HG03108 (cell line): ENCODE data around the gene RNASET2.

Source experiments
- ATAC-seq: cut with Tn5 transposase; IDR thresholded peaks from one replicate; pipeline ENCODE4 v1.9.1; 2021; ENCODE audit warnings: moderate library complexity; ENCODE audit not compliant: unreplicated experiment

RNASET2 gene, protein sequence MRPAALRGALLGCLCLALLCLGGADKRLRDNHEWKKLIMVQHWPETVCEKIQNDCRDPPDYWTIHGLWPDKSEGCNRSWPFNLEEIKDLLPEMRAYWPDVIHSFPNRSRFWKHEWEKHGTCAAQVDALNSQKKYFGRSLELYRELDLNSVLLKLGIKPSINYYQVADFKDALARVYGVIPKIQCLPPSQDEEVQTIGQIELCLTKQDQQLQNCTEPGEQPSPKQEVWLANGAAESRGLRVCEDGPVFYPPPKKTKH

DNA sequence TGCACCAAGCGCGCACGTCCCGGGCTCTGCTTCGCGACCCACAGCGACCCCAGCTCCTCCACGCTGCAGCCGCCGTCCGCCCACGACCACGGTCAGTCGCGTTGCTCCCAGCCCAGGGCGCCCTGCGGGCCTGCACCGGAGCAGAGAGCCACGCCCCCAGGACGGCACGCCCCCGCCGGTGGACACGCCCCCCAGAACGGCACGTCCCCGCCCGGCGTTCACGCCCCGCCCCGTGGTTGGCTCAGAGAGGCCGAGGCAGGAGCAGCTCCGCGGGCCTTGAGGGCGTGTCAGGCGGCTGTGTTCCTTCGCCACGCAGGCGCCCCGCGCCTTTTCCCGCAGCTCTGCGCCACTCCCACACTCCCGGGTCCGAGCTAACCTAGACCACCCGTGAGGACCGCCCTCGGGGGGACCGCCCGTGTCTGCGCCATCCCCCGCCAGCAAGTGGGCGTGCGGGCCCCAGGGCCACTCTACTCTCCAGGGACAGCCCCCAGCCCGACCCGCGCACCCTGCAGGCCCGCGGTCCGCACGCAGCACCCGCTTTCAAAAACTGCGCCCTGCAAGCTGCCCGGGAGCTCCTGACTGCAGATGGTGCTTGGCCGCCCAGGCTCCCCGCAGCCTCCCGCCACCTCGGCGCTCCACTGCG lies at the start of gene RNASET2:
Gene RNASET2 (minus strand): TSS at position 107 of the 643 bp plus-strand sequence. CDS start 368 bp downstream, outside the sequence.
- ATAC-seq = peak; percentile 64

DNA sequence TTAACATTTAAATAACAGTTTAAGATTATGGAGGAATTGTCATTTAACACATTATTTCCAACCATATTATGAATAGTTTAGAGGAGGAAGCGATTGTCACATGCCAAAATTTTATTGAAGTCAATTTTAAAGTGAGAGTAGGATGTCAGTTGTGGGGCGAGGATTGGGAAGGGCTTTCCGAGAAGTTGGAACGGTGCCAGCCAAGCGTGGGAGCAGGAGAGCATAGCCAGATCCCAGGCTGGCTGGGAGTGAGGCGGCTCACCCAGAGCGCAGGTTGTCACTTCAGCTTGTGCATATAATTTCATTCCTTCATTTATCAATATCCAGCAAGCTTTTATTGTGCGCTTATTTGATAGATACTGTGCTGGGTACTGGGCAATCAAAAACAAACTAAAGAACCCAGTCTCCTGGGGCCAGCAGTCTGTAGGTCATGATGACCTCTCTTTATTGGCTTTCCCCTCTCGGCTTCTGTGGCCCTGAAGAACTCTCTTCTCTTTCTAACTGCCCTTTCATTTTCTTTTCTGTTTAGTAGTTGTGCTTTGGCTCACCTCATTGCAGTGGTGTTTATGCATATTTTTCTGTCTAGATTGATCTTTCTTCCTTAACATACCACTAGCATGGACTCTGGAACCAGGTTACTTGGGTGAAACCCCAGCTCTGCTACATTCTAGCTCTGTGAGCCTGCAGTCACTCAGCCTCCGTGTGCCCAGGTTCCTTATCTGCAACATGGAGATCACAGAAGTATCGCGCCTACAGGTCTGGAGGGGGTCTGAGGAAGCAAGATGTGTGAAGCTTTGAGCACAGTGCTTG lies 49.2 kb upstream of the RNASET2 start:
- no peak for ATAC-seq

DNA sequence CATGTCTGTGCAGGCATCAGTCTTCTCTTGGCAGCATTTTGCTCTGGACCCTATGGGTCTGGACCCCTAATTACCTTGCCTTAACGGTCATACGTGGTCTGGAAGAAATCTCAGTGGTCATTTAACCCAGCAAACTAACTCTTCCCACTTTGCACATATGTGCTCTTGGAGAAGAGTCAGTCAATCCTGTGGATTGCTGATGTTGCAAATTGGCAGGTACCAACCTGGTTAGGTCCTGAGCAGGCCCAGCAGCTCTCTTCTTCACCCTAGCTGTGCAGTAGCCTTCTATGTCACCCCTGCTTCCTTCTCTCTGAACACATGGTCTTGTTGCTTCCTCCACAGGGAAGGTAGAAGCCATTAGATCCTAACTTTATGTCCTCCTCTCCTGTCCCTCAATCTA lies 44.4 kb upstream of the RNASET2 start:
- no peak for ATAC-seq

DNA sequence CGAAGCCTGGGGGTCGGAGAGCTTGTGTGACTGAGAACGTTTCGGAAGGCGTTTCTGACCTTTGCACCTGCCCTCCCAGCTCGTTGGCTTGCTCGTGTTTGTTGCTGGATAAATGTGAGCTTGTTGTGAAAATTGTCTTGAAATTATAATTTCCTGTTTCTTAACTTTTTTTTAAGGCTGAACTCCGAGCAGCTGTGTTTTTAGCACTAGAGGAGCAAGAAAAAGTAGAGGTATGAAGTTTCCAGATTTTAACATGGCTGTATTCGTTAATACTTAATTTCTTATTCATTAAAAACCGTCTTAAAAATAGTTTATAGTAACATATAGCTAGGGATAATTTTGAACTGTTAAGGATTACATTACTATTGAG lies 43.5 kb upstream of the RNASET2 start:
- ATAC-seq = no peak

DNA sequence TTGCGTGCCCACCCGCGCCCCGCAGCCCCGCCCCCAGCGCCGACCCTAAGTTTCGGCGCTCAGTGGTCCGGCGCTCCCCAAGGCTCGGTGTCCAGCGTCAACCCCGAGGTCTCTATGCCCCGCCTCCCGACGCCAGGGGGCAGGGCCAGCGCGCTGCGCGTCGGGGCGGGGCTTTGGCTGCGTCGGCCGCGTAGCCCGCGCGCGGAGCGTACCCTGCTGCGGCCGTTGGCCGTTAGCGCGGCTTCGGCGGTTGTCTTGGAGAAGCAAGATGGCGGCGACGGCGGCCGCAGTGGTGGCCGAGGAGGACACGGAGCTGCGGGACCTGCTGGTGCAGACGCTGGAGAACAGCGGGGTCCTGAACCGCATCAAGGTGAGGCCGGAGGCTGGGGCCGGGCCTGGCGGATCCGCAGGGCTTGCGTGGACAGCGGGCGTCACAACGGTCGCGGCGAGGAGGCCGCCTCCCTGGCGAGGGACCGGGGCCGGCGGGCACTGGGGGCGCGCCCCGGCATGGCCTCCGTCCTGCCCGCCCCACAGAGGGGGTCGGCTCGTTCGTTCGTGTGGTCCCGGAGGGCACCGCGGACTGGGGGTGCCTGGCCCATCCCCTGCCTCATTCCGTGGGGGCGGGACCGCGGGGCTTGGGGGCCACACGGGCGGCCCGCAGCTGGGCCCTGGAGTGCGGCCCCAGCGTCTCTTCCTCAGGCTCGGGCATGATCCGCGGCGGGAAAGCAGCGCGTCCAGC lies 43.0 kb upstream of the RNASET2 start, which contains the start of gene CEP43:
Gene CEP43 (plus strand): TSS at position 253 of the 739 bp plus-strand sequence. CDS start 16 bp downstream, at position 269.
- peak; percentile 87 for ATAC-seq

DNA sequence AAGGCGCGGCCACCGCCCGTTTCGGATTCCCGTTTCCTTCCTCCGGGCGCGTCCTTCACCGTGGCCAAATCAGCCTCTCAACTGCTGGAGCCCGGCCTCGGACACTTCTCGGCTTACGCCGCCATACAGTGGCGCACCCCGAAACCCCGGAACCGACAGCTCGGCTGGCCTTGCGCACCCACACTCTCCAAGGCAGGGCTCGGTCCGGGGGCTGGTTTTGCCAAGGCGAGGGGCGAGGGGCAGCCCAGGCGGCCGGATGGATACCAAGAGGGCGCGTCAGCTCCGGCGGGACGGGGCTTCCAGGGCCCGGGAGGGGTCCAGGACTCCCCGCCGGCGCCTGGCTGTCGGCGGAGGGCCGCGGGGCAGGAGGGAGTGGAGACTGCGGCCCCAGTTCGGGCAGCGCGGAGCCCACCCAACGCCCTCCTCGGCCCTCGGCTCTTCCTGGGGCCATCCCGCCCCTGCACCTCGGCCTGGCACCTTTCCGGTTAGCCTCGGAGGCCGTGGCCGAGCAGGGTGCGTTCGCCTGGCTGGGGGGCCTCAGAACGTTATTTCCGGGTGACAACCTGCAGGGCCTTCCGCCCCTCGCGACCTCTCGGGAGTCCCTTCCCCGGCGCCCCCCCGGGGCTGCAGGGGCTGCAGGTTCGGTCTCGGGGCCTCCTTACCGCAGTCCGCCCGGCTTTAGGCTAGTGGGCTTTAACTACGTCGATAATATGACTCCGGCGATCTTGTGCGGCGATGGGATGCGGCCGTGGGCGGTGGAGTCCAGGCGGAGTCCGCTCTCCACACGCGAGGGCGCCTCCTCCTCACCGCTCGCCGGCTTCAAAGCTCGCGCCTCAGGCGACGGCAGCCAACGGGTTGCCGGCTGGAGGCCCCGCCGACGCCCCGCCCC lies 42.1 kb upstream of the RNASET2 start:
- ATAC-seq = peak; percentile 1

DNA sequence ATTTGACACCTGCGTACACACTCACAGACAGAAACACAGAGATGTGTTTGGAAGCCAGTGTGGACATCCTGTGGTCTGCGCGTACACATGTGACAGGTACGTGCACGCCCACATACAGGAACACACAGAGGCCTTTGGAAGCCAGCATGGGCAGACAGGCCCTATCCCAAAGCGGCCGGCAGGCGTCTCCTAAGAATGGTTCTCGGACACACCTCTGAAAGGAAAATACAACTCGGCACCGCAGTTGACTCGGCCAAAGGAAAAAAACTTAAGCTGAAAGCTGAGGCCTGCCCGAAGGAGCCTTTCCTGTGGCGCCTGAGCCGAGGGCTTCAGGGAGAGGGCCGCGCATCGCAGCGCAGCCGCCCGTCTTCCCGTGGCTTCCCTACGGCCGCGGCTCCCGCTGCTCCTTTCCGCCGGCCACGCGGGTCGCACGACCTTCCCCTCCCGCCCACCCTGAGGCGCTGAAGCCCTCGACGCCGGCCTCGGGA lies 41.5 kb upstream of the RNASET2 start:
- ATAC-seq = peak; percentile 34

DNA sequence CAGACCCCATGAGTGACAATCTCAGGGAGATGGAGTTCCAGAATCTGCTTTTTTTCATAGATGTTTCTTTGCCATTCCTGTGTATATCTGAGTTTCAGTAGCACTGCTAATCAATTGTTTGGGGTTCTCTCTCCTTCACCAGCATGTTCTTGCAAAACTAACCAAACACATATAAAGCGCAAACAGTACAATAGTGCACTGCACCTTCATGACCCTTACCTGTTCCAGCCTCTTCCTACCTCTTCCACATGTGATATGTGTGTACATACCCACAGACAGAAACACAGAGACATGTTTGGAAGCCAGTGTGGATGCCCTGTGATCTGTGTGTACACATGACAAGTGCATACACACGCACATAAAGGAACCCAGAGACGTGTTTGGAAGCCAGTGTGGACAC lies 41.0 kb upstream of the RNASET2 start:
- ATAC-seq = no peak

DNA sequence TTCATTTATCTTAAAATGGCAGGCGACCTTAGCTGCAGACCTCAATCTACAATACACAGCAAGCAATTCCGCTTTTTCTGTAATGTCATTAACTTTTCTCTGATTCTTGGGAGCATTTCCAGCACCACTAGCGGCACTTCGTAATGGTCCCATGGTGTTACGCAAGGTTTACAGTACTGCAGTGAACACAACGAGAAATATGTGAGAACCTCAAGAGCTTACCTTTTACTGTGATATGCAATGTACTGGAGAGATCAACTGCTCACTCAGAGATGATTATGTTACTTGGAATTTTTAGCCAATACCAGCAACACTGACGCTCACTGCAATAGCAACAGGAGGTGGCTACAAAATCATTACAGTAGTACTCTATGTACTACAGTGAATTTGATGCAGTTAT lies 40.1 kb upstream of the RNASET2 start:
- no peak for ATAC-seq

DNA sequence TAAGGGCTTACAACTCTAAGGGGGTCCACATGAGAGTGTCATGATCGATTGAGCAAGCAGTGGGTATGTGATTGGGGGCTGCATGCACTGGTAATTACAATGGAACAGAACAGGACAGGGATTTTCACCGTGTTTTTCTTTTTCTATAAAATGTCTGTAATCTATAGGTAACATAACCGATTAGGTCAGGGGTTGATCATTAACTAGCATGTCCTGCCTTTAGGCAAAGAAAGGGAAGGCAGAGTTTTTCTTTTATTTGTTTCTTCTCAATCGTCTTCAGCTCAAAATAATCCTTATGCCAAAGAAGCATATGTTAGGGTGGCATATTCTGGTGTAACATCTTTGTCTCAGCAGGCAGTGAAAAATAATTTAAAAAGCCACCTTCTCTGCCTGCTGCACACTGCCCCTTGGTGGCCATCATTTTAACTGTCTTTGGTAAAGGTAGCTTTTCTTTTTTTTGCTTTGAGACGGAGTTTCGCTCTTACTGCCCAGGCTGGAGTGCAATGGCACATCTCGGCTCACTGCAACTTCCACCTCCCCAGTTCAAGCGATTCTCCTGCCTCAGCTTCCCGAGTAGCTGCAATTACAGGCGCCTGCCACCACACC lies 33.2 kb upstream of the RNASET2 start:
- ATAC-seq = no peak

DNA sequence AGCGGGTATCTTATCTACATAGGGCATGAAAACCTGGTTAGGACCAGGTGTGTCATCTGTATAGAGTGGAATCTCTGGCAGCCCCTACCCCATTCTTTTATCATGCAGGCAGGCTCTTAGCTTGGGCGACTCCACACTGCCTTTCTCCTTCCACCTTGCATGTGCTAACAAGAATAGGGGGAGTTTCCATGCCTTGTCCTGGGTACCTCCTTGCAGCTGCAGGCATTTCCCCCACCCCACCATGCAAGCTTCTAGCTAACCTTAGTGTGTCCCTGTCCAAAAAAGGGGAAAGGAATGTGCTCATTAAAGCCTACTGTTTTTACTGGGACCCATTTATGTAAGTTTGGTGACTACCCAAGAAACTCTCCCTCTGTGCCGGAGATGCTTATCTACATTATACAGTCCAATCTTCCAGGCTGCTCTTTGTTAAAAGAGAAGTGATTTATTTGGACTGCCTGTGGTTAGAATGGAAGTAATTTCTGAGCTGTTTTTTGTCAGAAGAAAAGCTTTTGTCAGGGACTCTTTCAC lies 32.4 kb upstream of the RNASET2 start:
- no peak for ATAC-seq

DNA sequence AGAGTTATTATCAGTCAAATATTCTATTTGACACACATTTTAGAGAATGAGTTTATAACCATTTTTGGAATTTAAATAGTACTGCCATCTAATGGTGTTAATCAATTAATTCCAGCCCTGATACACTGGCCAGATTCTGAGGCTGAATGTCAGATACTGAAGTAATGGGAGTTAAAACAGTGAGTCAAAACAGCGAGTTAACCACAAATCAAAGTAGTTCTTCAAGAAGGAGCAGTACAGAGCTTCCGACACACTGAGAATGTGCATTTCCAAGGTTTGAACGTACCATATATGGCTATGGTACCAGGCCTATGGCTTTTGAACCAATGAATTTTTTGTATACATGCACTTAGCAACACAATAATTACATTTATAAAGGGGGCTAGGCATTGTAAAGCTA lies 31.6 kb upstream of the RNASET2 start:
- ATAC-seq = no peak

DNA sequence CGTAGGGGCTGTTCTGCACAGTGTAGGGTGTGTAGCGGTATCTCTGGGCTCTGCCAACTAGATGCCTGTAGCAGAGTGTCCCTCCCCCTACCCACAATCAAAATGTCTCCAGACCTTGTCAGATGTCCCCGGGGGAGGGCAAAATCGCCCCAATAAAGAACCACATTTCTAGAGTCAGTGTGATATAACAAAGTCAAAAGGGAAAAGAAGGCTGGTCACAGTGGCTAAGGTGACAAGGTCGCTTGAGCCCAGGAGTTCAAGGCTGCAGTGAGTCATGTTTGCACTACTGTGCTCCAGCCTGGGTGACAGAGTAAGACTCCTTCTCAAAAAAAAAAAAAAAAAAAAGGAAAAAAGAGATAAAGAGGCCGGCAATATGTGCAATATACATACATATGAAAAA lies 31.1 kb upstream of the RNASET2 start:
- no peak for ATAC-seq

DNA sequence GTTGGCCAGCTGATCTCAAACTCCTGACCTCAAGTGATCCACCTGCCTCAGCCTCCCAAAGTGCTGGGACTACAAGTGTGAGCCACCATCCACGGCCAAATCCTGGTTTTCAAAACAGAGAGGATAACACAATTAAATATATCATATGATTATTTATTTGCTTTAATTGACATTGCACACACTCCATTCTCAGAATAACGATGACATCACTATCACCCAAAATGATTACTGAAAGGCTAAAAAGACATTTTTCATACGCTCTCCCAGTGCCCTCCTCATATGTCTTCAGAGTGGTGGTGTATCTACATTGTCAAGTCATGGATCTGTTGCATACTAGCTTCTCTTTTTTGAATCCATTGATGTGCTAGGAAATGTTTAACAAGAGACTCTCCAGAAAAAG lies 24.4 kb upstream of the RNASET2 start:
- ATAC-seq = no peak

DNA sequence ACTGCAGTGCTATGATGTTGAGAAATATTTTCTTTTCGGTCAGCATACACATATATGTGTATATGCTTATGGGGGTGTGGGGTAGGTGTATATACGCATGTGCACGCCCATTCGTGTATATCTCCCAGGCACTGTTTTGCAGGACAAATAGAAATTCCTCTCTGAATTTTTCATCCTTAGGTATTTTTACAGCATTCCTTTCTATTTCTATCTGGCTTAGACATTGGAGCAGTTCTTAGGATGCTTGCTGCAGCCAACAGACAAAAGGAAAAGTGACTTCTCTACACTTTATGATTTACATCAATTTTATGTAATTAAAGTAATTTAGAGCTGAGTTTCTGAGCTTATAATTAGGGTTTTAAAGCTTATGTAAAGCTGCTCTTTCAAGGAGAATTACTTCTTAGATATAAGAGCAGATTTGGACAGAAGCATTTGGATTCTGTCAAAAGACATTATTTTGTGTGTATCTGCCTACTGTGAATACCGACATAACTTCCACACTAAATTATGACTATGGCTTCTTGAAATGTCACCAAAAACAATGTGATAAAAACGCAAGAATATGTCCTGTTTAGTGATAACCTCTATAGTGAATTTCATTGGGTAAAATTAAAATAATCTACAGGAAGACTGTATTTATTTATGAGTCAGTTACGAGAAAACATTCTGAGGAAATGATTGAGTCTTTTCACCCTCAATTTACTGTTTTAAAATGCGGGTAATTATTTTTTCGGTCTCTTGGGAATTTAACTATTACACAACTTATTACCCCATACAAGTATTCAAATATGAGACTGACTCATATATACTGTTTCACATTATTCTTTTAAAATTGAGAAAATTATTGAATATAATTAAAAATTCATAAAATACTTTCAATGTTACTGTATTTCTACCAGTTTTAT lies 21.5 kb upstream of the RNASET2 start:
- no peak for ATAC-seq

DNA sequence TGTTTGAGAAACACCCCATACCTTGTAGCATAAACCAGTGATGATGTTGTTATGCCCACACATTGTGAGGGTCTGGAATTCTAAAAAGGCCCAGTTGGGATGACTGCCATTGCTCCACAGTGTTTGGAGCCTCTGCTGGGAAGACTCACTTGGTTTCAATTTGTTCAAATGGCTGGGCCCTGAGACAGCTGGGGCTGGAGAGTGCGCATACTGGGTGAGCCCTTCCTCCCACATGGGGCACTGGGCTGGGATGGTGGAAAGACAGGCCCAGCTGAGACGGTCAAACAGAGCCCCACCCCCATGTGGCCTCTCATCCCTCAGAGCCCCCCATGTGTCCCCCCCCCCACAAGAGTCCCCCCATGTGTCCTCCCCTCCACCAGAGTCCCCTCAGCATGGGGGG lies 20.3 kb upstream of the RNASET2 start:
- no peak for ATAC-seq

DNA sequence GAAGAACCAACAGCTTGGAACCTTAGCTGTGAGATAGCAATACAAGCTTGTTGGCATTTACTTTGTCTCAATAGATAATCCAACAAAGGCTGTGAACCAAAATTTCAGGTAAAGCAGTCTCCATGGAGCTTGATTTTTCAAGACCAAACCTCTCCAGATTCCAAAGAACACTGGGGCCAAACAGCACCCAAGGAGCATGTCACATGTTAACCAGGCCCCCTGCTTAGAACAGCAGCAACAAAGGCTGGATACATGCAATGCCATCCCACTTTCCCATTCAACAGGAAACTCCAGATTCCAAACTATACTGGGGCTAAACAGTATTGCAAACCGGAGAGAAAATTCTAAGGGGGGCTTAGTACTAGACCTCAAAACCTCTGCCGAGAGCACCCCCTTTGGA lies 15.8 kb upstream of the RNASET2 start:
- no peak for ATAC-seq

DNA sequence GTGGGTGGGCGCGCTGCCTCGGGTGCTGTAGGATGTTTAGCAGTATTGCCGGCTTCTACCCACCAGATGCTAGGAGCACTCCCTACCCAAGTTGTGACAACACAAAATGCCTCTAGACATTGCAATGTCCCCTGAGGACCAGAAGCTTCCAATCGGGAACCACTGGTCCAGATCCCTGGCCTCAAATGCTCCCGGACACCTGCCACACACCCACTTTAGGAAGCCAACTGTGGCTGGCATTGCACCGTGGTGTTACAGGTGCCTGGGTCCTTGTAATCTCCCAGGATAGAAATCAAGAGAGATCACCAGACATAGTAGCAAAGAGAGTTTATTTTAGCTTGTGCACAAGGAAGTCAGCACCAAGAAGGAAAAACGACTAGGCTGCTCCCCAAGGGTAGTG lies 14.9 kb upstream of the RNASET2 start:
- ATAC-seq = no peak
